Endometrium (tissue), 2 donors: ENCODE results near the gene SFSWAP.
"Not testable (repeated sequence)": the region's sequence is repeated elsewhere in the genome, so short reads cannot be mapped to it uniquely, and the experiment has no call there.

Experiments used
- FAIRE-seq: peaks from 2 replicates; lab custom pipeline; 2012; peaks lifted over from hg19 to GRCh38; lab: Jason Lieb, UNC
- donor health status: control.
- donor health status: control.

SFSWAP gene

GRCh38 chr12:131710464-131711457, at the start of gene SFSWAP:
SFSWAP (plus strand) TSS chr12:131711090; CDS start chr12:131711230, 140 bp downstream.
- no peak for FAIRE-seq

DNA sequence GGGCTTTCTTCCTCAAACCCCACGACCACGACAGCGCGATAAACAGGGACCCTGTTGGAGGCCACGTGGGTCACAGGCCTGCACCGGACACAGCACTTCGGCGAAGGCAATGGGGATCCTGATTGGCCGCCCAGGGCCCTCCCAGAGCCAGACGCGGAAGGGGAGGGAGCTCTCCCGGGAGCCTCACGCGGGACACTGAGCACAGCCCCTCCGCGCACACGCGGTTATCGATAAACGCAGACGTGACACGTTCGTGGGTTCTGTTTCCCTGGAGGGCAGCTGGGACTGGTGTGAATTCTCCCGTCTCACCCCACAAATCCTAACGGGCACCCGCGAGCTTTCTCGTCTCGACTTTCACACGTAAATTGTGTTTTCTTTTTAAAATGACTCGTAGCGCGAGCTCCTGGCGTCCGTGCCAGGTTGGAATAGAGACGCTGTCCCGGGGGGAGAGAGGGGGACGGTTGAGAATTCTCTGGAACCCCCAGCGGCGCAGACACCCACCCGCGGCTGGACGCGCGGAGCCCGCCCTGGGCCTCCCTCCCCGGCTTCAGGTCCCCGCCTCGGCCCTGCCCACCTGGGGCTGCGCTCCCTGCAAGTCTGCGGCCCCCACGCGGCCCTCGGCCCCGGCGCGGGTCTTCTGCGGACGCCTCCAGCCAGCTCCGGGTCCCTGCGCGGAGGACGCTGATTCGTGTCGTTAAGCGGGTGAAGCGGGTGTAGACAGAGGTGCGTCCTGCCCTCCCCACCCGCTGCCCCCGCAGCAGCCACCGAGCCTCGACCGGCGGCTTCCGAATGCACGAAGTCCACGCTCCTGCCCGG, 49.5 kb upstream of the SFSWAP start:
- not testable (repeated sequence) for FAIRE-seq

DNA sequence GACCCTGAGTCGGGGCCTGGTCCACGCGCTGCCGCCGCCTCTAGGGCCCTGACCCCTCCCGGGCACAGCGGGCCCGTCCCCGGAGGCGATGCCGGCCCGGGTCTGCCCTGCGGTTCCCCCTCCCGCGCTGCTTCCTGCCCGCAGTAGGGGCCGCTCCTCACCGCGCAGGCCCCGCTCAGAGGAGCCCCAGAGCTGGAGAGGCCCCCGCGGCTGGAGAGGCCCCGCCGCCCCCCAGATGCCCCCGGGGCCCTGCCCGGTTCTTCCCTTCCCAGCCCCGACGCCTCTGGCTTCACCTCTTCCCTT, 49.0 kb upstream of the SFSWAP start:
- FAIRE-seq = not testable (repeated sequence)

GRCh38 chr12:131662346-131662745, 48.5 kb upstream of the SFSWAP start:
- not testable (repeated sequence) for FAIRE-seq

DNA sequence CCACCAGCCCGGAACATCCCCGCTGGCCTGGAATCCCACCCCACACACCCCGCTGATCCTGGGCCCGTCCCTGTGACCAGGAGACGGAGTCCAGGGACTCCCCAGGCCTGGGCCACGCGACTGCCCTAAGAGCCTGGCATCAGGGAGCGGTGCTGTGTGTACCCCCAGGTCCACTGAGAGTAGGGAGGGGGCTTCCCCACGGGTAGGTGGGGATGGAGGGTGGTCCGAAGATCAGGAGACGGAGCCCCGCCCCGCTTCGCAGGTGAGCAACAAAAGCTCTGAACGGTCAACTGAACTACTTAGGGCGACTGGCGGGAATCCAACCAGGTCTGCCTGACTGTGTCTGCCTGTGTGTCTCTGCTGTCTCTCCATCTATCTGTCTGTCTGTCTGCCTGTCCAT, 45.2 kb upstream of the SFSWAP start:
- not testable (repeated sequence) for FAIRE-seq

GRCh38 chr12:131666486-131666885, 44.4 kb upstream of the SFSWAP start:
- not testable (repeated sequence) for FAIRE-seq

GRCh38 chr12:131666978-131667601, 43.8 kb upstream of the SFSWAP start:
- FAIRE-seq = not testable (repeated sequence)

GRCh38 chr12:131671276-131671675, 39.6 kb upstream of the SFSWAP start:
- FAIRE-seq = no peak

- FAIRE-seq = no peak
These were observed 39.0 kb upstream of the SFSWAP start for GRCh38 chr12:131671871-131672270.

- no peak for FAIRE-seq
These were observed 38.5 kb upstream of the SFSWAP start for GRCh38 chr12:131672311-131672940.

- FAIRE-seq = no peak
These were observed 37.7 kb upstream of the SFSWAP start for GRCh38 chr12:131672941-131673887.

- FAIRE-seq = no peak
These were observed 37.0 kb upstream of the SFSWAP start for GRCh38 chr12:131673888-131674257.

- FAIRE-seq = no peak
These were observed 36.5 kb upstream of the SFSWAP start for GRCh38 chr12:131674373-131674772.

GRCh38 chr12:131675126-131676080, 35.5 kb upstream of the SFSWAP start:
- FAIRE-seq = no peak

GRCh38 chr12:131676544-131676943, 34.3 kb upstream of the SFSWAP start:
- no peak for FAIRE-seq

DNA sequence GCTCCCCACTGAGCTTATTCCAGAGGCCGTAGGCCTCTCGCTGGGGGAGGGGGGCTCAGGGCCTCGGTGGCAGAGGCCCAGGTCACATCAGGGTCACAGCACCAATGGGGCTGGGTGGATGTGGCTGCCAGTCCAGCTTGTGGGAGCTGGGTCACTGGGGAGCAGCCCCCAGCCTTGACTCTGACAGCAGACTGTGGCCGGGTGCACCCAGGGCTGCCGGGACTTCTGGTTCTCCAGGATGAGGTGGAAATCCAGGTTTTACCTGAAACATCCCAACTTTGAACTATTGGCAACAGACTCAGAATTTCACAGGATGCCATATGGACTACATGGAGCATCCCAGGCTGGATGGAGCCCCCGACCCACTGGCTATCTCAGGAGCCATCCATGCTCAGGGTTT, 33.8 kb upstream of the SFSWAP start:
- FAIRE-seq = not testable (repeated sequence)

GRCh38 chr12:131677699-131678098, 33.2 kb upstream of the SFSWAP start:
- no peak for FAIRE-seq

DNA sequence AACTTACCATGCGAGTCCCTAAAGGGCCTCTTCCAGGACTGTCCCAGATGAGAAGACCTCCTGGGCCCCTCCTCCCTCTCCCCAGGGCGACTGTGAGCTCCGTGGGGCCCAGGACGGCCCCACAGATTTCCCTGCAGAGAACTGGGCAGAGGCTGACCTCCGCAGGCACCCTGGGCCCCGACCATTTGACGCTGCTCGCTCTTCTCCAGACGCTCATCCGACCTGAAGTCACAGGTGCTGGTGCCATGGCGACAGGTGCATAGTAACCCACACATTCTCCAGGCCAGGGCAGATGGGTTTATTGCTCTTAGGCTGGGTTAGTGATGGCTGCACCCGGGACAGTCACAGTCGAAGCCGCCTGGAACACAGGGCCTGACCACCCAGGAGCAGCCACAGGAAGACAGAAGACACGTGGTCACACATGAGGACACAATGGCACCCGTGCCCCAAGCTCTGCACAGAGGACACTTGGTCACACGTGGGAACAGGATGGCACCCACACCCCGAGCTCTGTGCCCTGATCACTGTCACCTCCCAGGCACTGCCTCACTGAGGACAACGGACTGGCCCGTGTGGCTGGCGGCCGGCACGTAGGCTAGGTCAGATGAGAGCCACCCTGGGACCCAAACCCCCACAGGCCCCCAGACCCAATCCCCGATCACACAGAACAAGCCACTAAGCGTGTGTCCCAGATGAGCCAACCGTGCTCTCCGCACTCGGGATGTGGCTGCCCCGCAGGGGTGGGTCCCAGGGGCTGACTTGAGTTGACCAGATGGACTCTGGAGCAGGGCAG, 32.3 kb upstream of the SFSWAP start:
- not testable (repeated sequence) for FAIRE-seq

DNA sequence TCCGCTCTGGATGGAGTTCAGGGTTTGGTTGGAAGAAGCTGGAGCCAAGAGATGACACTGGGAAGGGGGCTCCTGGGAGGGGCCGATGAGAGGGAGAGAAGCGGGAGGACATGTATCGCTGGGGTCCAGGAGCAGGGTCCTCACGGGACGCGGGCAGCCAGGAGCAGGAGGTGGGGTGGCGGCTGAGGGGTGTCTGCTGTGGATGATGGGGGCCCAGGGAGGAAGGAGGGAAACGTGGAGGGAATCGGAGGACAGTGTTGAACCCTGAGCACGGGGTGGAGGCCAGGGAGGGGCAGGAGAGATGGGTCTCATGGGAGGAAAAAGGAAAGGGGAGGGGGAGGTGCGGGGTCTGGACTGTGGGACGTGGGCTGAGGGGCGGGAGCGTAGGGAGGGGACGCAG, 31.7 kb upstream of the SFSWAP start:
- not testable (repeated sequence) for FAIRE-seq
